Measurements from ENCODE around the gene ZDHHC15. TPM values are rescaled to one million over a fixed set of nuclear protein-coding genes. Genes with fewer than 3 reads are reported as not detected.

Gene ZDHHC15
- total RNA-seq, 2 donors from 2014 or later, result 2.0 to 2.2 TPM

DNA sequence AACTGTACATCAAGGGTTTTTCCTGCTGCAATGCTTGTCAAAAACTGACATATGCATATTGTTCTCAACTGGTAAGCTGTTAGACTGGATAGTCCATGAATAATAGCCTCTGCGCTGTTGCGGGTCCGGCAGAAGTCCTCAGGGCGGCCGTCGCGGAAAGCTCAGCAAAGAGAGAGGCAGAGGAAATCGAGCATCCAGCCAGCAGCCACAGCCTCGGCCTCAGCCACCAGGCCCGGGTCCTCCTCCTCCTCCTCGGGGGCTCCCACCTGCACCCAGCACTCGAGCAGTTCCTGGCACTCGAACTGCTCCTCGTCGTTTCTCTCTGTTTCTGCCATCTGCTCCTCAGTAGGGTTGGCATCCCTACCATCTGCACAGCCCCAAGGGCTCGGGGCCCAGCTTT is 195.2 kb downstream of the ZDHHC15 start:
- Mint-ChIP-seq H3K36me3 (ENCODE audit: low read depth) (peaks cover 77% of the 10 kb centered on the region), H3K27me3 (ENCODE audit: insufficient read depth) (no peaks in the 10 kb centered on the region), H3K4me3 (no peak overlapping the region), H3K4me1 (no peaks in the 10 kb centered on the region), H3K9me3 (peaks cover 88% of the 10 kb centered on the region), H3K27ac (no peak overlapping the region)
- H3K4me1 ChIP-seq (ENCODE audit: control insufficient read depth, insufficient read depth, low read length), result no peaks in the 10 kb centered on the region
- no peaks in the 10 kb centered on the region for H3K27me3 ChIP-seq (ENCODE audit: control insufficient read depth, insufficient read depth, low read length, poor library complexity, severe bottlenecking)
- DNase-seq, result no peak
- no peak overlapping the region for H3K9ac ChIP-seq (ENCODE audit: extremely low read depth, low read length, poor library complexity, severe bottlenecking)
- WGBS, 2 experiments (ENCODE audit: insufficient coverage in 1 of 2, insufficient read length in 1 of 2), result 83 to 93% methylated on average over 6 to 16 of the region's 16 CpGs
- TF ChIP-seq, protein P1, sequence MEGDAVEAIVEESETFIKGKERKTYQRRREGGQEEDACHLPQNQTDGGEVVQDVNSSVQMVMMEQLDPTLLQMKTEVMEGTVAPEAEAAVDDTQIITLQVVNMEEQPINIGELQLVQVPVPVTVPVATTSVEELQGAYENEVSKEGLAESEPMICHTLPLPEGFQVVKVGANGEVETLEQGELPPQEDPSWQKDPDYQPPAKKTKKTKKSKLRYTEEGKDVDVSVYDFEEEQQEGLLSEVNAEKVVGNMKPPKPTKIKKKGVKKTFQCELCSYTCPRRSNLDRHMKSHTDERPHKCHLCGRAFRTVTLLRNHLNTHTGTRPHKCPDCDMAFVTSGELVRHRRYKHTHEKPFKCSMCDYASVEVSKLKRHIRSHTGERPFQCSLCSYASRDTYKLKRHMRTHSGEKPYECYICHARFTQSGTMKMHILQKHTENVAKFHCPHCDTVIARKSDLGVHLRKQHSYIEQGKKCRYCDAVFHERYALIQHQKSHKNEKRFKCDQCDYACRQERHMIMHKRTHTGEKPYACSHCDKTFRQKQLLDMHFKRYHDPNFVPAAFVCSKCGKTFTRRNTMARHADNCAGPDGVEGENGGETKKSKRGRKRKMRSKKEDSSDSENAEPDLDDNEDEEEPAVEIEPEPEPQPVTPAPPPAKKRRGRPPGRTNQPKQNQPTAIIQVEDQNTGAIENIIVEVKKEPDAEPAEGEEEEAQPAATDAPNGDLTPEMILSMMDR (conservative IDR thresholded peaks at IDR 0.05), result no peak
- H3K36me3 ChIP-seq (ENCODE audit: control insufficient read depth, insufficient read depth, low read length), result peaks cover 13% of the 10 kb centered on the region
- H3K9me3 ChIP-seq (ENCODE audit: control insufficient read depth, low read length), result peaks cover 67% of the 10 kb centered on the region
- no peak overlapping the region for H3K4me3 ChIP-seq (ENCODE audit: low read length)
- H3K27ac ChIP-seq (ENCODE audit: low read depth, low read length), result no peak overlapping the region

Other genes starting within 250 kb of the ZDHHC15 start
- gene UPRT, start 249.0 kb downstream of the ZDHHC15 start, total RNA-seq, result 10 to 100 TPM; 15.0 to 15.7 TPM

Measured in endodermal cell (in vitro differentiated cells).